B cell (primary cell): ENCODE results near the gene ZNF433.

Experiments used
- CTCF ChIP-seq: fragments of 200-600 bp; IDR thresholded peaks from one replicate; pipeline ENCODE4 v1.8.0; 2022; ENCODE audit warnings: antibody characterized with exemption, mild to moderate bottlenecking
- EZH2 ChIP-seq: IDR thresholded peaks from 2 replicates; pipeline ENCODE4 v1.6.1; 2012; ENCODE audit warnings: borderline replicate concordance, low read depth, mild to moderate bottlenecking, moderate library complexity, low read length; ENCODE audit not compliant: insufficient read depth, poor library complexity, severe bottlenecking

- no peak for TF ChIP-seq EZH2
- no peak for TF ChIP-seq CTCF
Observed at GRCh38 chr19:12052497-12053169, 17.2 kb upstream of the ZNF433 start, which contains the start of gene ZNF878.
